ENCODE results near the gene SLC16A14.

- TF ChIP-seq CTCF (IDR thresholded peaks at IDR 0.05) (no peak), POLR2A (IDR thresholded peaks at IDR 0.05) (no peak)
Observed at GRCh38 chr2:230053753-230054478, 14.8 kb downstream of the SLC16A14 start.
